ENCODE measurements around the gene MAN1A2.

MAN1A2 gene

GRCh38 chr1:117493906-117494305, 126.7 kb downstream of the MAN1A2 start:
- no peak for DNase-seq

GRCh38 chr1:117495068-117495467, 127.8 kb downstream of the MAN1A2 start:
- DNase-seq = no peak

GRCh38 chr1:117499071-117499470, 131.8 kb downstream of the MAN1A2 start:
- DNase-seq = no peak

- peak in 2 of 56 donors; percentile 2 to 9 for DNase-seq
Measured at GRCh38 chr1:117500584-117500983, 133.3 kb downstream of the MAN1A2 start.

- no peak for DNase-seq
Measured at GRCh38 chr1:117501281-117501680, 134.0 kb downstream of the MAN1A2 start.

- DNase-seq = no peak
Measured at GRCh38 chr1:117511273-117511672, 144.0 kb downstream of the MAN1A2 start.

GRCh38 chr1:117512728-117513321, 145.6 kb downstream of the MAN1A2 start:
- no peak for DNase-seq

GRCh38 chr1:117523111-117523510, 155.9 kb downstream of the MAN1A2 start:
- no peak for DNase-seq

- DNase-seq = no peak
Measured at GRCh38 chr1:117527074-117527473, 159.8 kb downstream of the MAN1A2 start.

- peak in 1 of 56 donors; percentile 1 for DNase-seq
Measured at GRCh38 chr1:117527566-117528102, 160.4 kb downstream of the MAN1A2 start.

- DNase-seq = no peak
Measured at GRCh38 chr1:117529683-117530082, 162.4 kb downstream of the MAN1A2 start.

GRCh38 chr1:117531222-117531621, 164.0 kb downstream of the MAN1A2 start:
- DNase-seq = no peak

- peak in 15 of 56 donors; percentile 2 to 26 (median 7) for DNase-seq
Measured at GRCh38 chr1:117534995-117535467, 167.8 kb downstream of the MAN1A2 start.

GRCh38 chr1:117535821-117536220, 168.6 kb downstream of the MAN1A2 start:
- DNase-seq = no peak

- DNase-seq = no peak
Measured at GRCh38 chr1:117537291-117537920, 170.2 kb downstream of the MAN1A2 start.

GRCh38 chr1:117540532-117540931, 173.3 kb downstream of the MAN1A2 start:
- DNase-seq = no peak

- DNase-seq = no peak
Measured at GRCh38 chr1:117541003-117541402, 173.8 kb downstream of the MAN1A2 start.

GRCh38 chr1:117541585-117541984, 174.3 kb downstream of the MAN1A2 start:
- no peak for DNase-seq

- no peak for DNase-seq
Measured at GRCh38 chr1:117544509-117545109, 177.4 kb downstream of the MAN1A2 start.

GRCh38 chr1:117546467-117546866, 179.2 kb downstream of the MAN1A2 start:
- DNase-seq = no peak

- no peak for DNase-seq
Measured at GRCh38 chr1:117553471-117553870, 186.2 kb downstream of the MAN1A2 start.

- no peak for DNase-seq
Measured at GRCh38 chr1:117555806-117556205, 188.6 kb downstream of the MAN1A2 start.

GRCh38 chr1:117556341-117556740, 189.1 kb downstream of the MAN1A2 start:
- DNase-seq = no peak

Measured in nucleus accumbens (tissue), 56 donors.